MM.1S (cell line): ENCODE measurements around the gene DLGAP1.

Experiments used
- EZH2 ChIP-seq: fragments of 300-600 bp; sonication (generic); optimal IDR thresholded peaks from 2 replicates; pipeline ENCODE3; 2017; ENCODE audit warnings: low read depth, mild to moderate bottlenecking, antibody characterized with exemption, low read length, mixed read lengths
- EZH2phosphoT487 ChIP-seq: fragments of 300-600 bp; sonication (generic); IDR thresholded peaks from 2 replicates; pipeline ENCODE4 v1.6.1; 2018; ENCODE audit warnings: antibody characterized with exemption, low read length
- TF ChIP-seq, protein P1 (sequence below): fragments of 300-600 bp; sonication (generic); IDR thresholded peaks from 2 replicates; pipeline ENCODE4 v1.5.1; 2016; ENCODE audit warnings: antibody characterized with exemption, low read length, mixed read lengths

- TF ChIP-seq, protein P1, sequence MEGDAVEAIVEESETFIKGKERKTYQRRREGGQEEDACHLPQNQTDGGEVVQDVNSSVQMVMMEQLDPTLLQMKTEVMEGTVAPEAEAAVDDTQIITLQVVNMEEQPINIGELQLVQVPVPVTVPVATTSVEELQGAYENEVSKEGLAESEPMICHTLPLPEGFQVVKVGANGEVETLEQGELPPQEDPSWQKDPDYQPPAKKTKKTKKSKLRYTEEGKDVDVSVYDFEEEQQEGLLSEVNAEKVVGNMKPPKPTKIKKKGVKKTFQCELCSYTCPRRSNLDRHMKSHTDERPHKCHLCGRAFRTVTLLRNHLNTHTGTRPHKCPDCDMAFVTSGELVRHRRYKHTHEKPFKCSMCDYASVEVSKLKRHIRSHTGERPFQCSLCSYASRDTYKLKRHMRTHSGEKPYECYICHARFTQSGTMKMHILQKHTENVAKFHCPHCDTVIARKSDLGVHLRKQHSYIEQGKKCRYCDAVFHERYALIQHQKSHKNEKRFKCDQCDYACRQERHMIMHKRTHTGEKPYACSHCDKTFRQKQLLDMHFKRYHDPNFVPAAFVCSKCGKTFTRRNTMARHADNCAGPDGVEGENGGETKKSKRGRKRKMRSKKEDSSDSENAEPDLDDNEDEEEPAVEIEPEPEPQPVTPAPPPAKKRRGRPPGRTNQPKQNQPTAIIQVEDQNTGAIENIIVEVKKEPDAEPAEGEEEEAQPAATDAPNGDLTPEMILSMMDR = no peak
- no peak for TF ChIP-seq EZH2
- TF ChIP-seq EZH2phosphoT487 = no peak
Observed at GRCh38 chr18:3538456-3538855, 916.7 kb downstream of the DLGAP1 start.
